ENCODE data around the gene PEPD. TPM values are rescaled to one million over a fixed set of nuclear protein-coding genes. Genes with fewer than 3 reads are reported as not detected.
"Not testable (repeated sequence)": the region's sequence is repeated elsewhere in the genome, so short reads cannot be mapped to it uniquely, and the experiment has no call there.

The PEPD gene
- total and polyA plus RNA-seq, 4 donors: 37.3 to 211 (median 117) TPM

- TF ChIP-seq FOXA1 (IDR thresholded peaks at IDR 0.05): no peak
Measured at GRCh38 chr19:33492951-33493350, 28.6 kb downstream of the PEPD start (continued).

- no peak overlapping the region for H3K9ac ChIP-seq (ENCODE audit: low read depth in 1 of 2, low read length in 2 of 2)
- no peak overlapping the region for H3K27ac ChIP-seq (ENCODE audit: low read depth in 1 of 2, low read length in 2 of 2)
- H3K9me3 ChIP-seq (ENCODE audit: control insufficient read depth in 4 of 4, low read length in 3 of 4): no peaks in the 10 kb centered on the region
- DNase-seq (ENCODE audit: low spot score): no peak
- peaks cover 6 to 38% (median 12%) of the 10 kb centered on the region in 4 donors for H3K36me3 ChIP-seq (ENCODE audit: control insufficient read depth in 4 of 4, insufficient read depth in 3 of 4, low read depth in 1 of 4, low read length in 3 of 4)
- H3K4me3 ChIP-seq (ENCODE audit: low read depth in 1 of 3, low read length in 3 of 3): no peak overlapping the region
- 98% methylated on average over 7 of the region's 7 CpGs for WGBS
- H3K4me1 ChIP-seq (ENCODE audit: control insufficient read depth in 4 of 4, insufficient read depth in 4 of 4, low read length in 3 of 4): no peaks in the 10 kb centered on the region
- TF ChIP-seq RAD21 (IDR thresholded peaks at IDR 0.05): no peak
- TF ChIP-seq HNF4A (conservative IDR thresholded peaks at IDR 0.05): no peak
- TF ChIP-seq JUND (IDR thresholded peaks at IDR 0.05): no peak
- TF ChIP-seq SP1 (IDR thresholded peaks at IDR 0.05): no peak
- no peak for TF ChIP-seq CTCF (IDR thresholded peaks at IDR 0.05; ENCODE audit: low read depth, low read length, missing input control)
- no peak for TF ChIP-seq ZBTB33 (IDR thresholded peaks at IDR 0.05)
- no peak for TF ChIP-seq MAX (IDR thresholded peaks at IDR 0.05)
- no peak for TF ChIP-seq ATF3 (IDR thresholded peaks at IDR 0.05)
- TF ChIP-seq NR2F2 (IDR thresholded peaks at IDR 0.05): no peak
- no peak for TF ChIP-seq YY1 (IDR thresholded peaks at IDR 0.05)
- no peak for TF ChIP-seq REST (IDR thresholded peaks at IDR 0.05)
- H3K27me3 ChIP-seq (ENCODE audit: control insufficient read depth in 4 of 4, insufficient read depth in 4 of 4, low read length in 3 of 4): no peaks in the 10 kb centered on the region
Measured at GRCh38 chr19:33492090-33492489, 29.5 kb downstream of the PEPD start.

- H3K4me3 ChIP-seq (ENCODE audit: low read depth in 1 of 3, low read length in 3 of 3); H3K27me3 ChIP-seq (ENCODE audit: control insufficient read depth in 4 of 4, insufficient read depth in 4 of 4, low read length in 3 of 4); H3K4me1 ChIP-seq (ENCODE audit: control insufficient read depth in 4 of 4, insufficient read depth in 4 of 4, low read length in 3 of 4); H3K9ac ChIP-seq (ENCODE audit: low read depth in 1 of 2, low read length in 2 of 2); DNase-seq (ENCODE audit: low spot score); H3K9me3 ChIP-seq (ENCODE audit: control insufficient read depth in 4 of 4, low read length in 3 of 4); H3K27ac ChIP-seq (ENCODE audit: low read depth in 1 of 2, low read length in 2 of 2): not testable (repeated sequence)
- peaks cover 6 to 41% (median 14%) of the 10 kb centered on the region in 4 donors for H3K36me3 ChIP-seq (ENCODE audit: control insufficient read depth in 4 of 4, insufficient read depth in 3 of 4, low read depth in 1 of 4, low read length in 3 of 4)
- WGBS: 92% methylated on average over 8 of the region's 8 CpGs
Measured at GRCh38 chr19:33490596-33490995, 31.0 kb downstream of the PEPD start.

Measured in liver (tissue), 9 donors.